IMR-90 (cell line): ENCODE measurements around the gene SAMD5.

Experiments used
- CTCF ChIP-seq: conservative IDR thresholded peaks from 2 replicates; pipeline ENCODE4 v1.5.1; 2012; ENCODE audit warnings: mild to moderate bottlenecking, low read depth, low read length, improper control_type of control experiment
- POLR2A ChIP-seq: IDR thresholded peaks from 2 replicates; pipeline ENCODE4 v1.6.1; 2012; ENCODE audit warnings: mild to moderate bottlenecking, low read depth, low read length
- RAD21 ChIP-seq: IDR thresholded peaks from 2 replicates; pipeline ENCODE4 v1.6.1; 2012; ENCODE audit warnings: low read length, improper control_type of control experiment
- RCOR1 ChIP-seq: IDR thresholded peaks from 2 replicates; pipeline ENCODE4 v1.6.1; 2012; ENCODE audit warnings: mild to moderate bottlenecking, low read length, improper control_type of control experiment; ENCODE audit not compliant: insufficient replicate concordance
- RFX5 ChIP-seq: IDR thresholded peaks from 2 replicates; pipeline ENCODE4 v1.8.0; 2012; ENCODE audit warnings: low read depth, mild to moderate bottlenecking, low read length, moderate library complexity
- SMC3 ChIP-seq: fragments of 150-350 bp; IDR thresholded peaks from 2 replicates; pipeline ENCODE4 v1.6.1; 2016; ENCODE audit warnings: low read depth, mild to moderate bottlenecking, antibody characterized with exemption, low read length, moderate library complexity

GRCh38 chr6:147497472-147497871 lies 11.0 kb upstream of the SAMD5 start:
- TF ChIP-seq SMC3 (no peak), CTCF (no peak), RCOR1 (no peak), POLR2A (no peak), RAD21 (no peak), RFX5 (no peak)
